Activated CD4-positive, alpha-beta T cell treated with anti-CD3 and anti-CD28 coated beads, Interleukin-2, Interleukin-6, amounts not matched to agents 100 ng/mL and 50 ng/mL, durations not matched to agents 16 hours and 8 hours (primary cell): Measurements from ENCODE around the gene PRKCB.

Experiments
- DNase-seq: peaks from one replicate; pipeline ENCODE4 v3.0.0-alpha.2; 2020

PRKCB gene

DNA sequence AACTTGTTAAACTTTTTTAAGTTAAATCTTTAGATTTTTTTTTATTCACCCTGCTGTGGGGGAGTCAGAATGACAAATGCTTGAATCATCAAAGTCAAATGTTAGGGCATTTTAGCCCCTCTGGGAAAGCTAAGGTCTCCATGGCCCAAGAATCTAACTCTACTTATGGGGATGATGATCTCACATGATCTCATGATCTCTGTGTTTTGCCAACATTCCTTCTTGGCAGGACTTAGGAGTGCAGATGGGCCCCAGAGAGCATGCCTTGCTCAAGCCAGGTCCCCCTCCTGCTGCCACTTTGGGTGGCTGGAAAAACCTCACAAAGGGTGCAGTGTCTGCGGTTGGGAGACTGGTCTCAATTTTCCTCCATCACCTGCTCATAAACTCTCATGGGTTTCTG lies 108.6 kb downstream of the PRKCB start:
- no peak for DNase-seq

DNA sequence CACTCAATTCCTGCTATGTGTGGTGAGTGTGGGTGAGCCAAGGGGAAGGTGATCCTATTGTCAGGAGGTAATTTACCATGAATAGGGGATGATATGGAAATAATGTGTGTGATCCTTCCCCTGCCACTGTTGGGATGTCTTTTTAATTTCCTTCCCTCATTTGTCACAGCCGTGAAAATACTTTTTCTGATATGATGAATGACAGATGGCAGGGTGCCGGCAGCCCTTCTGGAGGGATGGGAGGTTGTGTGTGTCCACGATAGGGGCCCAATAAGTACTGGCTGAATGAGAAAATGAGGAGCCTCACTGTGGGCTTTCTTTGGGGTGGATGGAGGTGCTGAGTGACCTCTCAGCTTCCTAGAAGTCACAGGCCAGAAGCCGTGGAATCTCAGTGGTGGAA lies 109.5 kb downstream of the PRKCB start:
- no peak for DNase-seq

DNA sequence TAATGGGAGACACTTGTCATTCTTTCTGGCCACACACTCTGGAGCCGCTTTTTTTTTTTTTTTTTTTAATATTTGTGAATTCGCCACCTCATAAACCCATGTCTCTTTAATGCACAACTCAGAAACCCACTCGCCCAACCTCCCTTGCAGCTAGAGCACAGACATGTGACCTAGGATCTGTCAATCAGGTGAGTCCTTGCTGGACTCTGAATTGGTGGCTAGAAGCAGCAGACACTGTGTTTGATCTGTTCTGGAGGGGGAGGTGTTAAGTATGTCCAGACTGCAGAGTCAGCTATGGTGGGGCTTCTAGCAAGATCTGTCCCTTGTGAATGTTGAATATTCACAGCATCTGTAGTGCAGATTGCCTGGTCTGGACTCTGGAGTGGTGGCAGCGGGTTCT lies 112.1 kb downstream of the PRKCB start:
- DNase-seq: no peak

DNA sequence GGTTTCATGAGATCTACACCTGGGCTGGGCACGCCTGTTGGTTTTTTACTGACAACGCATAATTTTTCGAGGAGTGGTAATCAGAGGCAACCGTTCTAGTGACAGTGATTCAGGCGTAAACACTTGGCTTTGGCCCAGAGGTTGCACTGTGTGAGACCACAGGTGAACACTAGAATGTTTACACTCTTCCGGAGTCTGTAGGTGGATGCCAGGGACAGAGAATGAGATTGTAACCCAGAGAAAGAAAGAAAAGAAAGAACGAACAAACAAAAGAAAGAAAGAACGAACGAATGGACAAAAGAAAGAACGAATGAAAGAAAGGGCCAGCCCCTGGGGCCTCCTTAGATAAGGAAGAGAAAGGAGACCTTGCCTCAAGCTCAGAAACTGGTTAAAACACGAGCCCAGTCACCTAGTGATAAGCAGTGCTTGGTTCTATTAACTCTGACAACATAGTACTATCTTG lies 113.2 kb downstream of the PRKCB start:
- peak; percentile 55 for DNase-seq

DNA sequence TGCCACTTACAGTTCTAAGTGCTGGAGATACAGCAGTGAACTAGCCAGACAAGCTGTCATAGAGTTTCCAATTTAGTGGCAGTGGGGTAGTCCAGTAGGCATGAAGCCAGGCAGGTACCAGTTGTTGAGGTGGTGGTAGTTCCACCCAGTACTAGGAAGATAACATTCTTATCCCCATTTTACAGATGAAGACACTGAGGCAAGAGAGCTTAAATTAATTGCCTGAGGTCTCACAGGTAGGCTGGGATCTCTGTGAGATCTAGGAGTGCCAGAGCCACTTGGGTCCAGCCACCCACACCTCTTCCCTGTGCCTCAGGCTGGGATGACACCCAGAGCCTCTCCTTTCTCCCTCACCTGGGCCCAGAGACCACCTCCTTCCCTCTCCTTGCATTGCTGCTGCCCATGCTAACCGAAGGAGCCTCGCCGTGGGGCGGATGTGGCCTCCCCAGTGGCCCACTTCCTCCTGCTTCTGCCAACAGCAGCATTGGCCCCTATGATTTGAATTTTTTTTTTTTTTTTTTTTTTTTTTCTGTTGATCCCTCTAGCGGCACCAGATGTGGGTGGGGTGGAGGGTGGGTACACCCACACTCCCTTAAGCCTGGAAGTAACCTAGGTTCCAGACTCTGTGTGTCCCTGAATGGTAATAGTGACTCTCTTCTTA lies 114.0 kb downstream of the PRKCB start:
- peak; percentile 74 for DNase-seq

DNA sequence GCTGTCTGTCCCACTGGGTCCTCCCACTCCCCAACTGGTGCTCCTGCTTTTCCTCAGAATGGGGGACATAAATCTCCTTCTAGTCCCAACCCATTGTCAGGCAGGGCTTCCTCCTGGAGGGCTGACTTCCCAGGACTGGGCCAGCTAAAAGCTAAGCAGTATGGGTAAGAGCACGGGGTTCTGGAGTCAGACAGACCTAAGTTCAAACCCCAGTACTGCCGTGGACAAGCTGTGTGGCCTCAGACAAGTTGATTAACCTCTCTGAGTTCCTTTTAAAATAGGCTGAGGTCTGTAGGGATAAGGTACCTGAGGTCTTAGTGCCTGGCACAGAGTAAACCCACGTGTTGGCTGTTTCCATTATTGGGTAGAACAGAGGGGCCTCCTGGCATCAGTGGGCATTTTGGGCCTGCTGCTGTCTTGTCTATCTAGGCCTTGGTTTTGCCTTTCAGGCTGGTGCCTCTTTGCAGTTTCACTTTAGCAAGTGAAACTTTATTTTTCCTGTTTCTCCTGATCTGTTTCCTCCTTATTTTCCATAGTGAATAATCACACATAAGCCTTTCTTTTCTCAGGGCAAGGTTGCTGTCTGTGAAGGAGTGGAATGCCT lies 114.6 kb downstream of the PRKCB start:
- no peak for DNase-seq

DNA sequence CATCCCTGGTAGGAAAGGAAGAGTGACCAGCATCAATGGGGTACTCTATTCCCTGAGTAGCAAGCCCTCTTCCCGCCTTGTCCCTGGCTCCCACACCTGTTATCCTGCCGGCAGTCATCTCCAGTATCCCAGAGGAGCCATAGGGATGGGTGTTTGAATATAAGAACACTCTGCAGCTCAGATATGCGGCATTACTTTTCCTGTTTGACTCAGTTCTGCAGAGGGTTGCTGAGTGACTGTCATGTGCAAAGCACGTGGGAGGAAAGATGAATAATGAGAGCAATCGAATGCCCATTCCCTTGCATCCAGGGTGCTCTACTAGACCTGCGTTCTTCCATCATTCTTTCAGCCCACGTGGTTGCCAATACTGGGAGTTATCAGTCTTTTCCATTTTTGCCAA lies 115.1 kb downstream of the PRKCB start:
- DNase-seq: peak; percentile 64

DNA sequence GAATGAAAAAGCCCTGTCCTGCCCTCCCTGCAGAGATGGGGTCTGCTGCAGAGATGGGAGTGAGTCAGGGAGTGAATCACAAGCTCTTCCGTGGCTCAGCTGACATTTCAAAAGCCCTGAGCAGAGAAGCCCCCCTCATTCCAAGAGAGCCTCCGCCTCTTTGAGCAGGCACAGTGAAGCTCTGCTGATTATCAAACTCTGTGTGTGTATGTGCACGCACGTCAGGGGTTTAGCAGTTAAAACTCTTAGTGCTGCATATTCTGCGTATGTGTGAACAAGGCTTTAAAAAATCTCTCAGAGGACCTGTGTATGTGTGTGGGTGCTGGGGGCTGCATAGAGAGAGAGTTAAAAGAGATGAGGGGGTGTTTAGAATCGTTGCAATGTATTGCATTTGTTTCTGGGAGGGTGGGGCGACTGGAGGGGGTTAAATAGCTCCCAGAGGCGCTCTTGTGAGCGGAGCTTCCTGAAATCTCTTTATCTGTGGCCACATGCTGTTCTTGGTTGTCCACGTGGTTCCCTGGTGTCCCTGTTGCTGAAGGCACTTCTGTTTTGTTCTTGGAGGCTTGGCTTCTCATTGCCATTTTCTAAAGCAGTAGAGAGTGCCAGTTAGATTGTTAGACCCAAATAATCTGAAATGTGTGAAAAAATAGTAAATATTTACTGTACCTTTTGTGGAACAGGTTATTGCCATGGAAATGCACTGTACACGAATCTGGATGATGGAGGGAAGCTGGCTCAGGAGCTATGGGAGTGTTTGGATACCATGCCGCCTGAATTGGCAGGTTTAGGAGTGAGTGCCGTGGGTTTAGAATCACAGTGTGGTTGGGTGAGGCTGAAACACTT lies 116.6 kb downstream of the PRKCB start:
- DNase-seq: no peak

DNA sequence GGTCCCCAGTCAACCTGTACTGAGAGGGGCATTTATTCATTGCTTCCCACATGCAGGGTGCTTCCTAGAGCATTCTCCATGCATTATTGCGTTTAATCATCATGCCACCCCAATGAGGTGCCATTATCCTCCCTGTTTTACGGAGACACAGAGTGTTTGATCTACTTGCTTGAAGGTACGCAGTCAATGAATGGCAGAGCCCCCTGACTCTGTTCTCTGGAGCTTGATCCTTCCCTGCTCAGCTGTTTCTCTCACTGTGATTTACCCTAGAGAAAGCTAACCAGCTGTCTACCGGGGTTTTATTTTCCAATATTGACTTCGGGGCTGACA lies 117.2 kb downstream of the PRKCB start:
- DNase-seq: no peak

DNA sequence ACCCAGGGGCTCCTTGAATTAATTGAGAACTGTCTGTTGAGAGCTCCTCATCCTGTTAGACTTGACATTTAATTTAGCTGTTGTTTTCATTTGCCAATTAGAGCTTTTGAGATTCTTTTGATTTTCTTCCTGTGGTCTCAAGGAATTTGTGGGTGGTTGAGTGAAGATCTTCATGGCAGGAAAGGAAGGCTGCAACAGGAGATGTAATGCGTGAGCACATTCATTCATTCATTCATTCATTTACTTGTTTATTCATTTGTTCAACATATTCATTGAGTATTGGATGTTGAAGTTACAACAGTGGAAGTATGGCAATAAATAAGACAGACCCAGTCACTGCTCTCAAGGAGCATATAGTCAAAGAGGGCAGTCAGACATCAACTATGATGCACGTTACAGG lies 117.7 kb downstream of the PRKCB start:
- no peak for DNase-seq

DNA sequence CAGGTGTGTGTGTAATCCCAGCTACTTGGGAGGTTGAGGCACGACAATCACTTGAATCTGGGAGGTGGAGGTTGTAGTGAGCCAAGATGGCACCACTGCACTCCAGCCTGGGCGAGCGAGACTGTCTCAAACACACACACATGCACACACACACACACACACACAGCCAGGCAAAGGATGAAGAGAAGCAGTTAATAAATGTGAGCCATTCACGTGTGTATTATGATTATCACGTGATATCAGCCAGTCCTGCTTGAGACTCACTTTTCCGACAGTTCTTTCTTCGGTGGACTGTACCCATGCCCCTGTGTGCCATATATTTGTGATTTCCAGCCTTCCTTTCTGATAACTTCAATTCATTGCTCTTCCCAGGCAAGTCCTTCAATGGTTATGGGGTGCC lies 119.3 kb downstream of the PRKCB start:
- DNase-seq: no peak

DNA sequence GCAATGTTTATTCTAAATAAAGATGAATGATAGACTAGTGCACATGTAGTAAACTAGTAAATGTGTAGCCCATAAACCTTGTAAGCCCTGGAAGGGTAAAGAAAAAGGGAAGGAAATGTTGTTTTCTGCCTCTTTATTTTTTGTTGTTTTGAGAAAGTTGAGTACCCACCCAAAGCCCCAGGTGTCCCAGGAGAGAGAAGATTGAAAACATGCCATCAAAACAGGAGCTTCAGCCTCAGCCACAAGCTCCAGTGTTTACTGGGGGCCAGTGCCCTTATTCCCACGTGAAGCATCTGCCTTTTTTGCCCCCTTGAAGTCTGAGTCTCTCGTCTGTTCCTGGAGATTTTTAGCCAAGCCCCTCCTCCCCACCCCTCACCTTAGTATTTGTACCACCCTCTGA lies 121.5 kb downstream of the PRKCB start:
- no peak for DNase-seq

DNA sequence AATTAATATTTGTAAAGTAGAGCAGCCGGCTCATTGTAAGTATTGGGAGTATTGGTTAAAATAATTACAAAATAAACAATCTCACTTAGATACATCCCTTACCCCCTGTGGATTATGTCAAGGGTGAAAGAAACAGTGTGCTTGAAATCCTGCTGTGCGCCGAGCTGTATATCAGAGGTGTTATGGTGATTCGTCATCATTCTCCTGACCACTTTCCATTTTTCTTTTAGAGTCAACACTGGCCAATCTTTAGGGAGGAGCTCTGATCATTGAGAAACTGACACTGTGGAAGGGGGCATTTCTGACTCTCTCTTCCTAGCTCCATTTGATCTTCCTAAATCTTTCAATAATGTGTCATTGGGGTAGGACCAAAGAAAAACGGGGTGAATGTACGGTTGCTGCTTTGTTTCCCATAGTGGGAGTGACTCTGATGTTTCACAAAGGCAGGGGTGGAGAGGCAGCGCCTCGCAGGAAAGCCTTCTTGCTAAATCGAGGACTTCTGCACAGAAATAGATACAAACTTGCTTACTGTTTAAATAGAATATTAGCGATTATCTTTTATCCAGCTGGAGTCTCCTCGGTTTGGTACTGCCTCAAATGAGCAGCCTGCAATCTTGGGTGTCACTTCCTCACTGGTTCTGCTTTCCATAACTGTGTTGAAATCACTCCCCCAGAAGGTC lies 123.4 kb downstream of the PRKCB start:
- DNase-seq: no peak

DNA sequence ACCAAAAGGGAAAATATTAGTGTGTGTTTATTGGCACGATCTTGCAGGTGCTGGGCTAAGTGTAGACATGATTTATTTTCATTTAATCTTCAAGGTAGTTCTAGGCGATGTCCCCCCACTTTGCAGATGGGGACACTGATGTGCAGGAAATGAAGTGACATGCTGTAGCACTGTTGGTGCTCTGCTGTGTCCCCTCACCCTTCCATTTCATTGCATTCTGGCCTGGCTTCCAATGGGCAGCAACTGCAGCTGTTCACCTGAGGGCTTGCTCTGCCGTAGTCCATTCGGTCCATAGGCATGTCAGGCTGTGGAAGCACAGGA lies 123.9 kb downstream of the PRKCB start:
- no peak for DNase-seq

DNA sequence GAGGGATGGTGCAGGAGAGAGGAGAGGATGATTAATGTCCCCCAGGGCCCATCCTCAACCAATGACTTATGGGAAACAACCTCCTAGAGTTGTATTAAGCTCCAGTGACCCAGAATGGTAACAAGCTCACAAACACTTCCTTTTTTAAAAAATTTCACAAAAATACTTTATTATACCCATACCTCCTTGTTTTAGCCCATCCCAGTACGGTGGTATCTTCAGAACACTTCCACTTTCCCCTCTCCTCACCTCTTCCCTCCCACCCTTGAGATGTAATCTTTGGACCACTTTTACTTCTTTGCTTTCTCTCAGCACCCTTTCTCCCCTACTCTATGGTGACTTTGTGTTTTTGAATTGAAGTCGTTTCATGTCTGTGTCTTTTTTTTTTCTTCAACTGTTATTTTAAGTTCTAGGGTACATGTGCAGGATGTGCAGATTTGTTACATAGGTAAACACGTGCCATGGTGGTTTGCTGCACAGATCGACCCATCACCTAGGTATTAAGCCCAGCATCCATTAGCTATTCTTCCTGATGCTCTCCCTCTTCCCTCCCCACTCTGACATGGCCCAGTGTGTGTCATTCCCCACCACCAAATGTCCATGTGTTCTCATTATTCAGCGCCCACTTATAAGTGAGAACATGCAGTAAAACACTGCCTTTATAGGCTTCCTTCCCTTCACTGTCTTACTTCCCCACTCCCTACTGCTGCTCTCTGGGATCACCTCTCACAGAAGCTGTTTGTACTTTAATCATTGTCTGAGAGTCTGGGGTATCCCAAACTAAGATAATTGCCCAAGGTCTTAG lies 124.5 kb downstream of the PRKCB start:
- no peak for DNase-seq

DNA sequence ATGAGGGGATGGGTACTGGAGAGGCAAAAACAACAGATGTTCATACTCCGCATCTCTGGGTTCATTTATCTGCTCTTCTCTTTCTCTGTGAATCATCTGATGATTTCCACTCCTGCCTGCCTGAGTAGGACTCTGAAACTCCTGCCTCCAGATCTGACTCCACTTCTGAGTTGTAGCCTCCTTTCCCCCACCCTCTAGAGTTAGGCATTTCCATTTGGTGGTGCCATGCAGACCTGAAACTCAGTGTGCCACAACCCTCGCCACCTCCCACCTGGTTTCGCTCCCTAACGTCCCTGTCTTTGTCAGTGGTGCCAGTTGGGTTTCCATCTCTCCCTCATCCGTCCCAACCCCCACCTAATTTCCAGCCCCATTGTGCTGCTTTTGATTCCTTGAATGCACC lies 126.2 kb downstream of the PRKCB start:
- DNase-seq: peak; percentile 74

DNA sequence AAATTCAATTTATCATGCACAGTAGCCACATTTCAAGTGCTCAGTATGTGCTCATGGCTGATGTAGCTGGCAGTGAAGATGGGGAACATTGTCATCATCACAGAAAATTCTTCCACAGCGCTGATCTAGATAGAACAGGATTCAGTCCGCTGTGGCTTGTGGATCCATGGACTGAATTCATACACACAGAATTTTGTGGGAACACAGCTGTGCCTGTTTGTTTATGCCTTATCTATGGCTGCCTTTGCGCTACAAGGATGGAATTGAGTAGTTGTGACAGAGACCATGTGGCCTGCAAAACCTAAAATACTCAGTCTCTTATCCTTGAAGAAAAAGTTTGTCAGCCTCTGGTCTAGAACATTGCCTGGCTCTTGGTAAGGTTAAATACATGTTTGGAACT lies 128.4 kb downstream of the PRKCB start:
- no peak for DNase-seq

DNA sequence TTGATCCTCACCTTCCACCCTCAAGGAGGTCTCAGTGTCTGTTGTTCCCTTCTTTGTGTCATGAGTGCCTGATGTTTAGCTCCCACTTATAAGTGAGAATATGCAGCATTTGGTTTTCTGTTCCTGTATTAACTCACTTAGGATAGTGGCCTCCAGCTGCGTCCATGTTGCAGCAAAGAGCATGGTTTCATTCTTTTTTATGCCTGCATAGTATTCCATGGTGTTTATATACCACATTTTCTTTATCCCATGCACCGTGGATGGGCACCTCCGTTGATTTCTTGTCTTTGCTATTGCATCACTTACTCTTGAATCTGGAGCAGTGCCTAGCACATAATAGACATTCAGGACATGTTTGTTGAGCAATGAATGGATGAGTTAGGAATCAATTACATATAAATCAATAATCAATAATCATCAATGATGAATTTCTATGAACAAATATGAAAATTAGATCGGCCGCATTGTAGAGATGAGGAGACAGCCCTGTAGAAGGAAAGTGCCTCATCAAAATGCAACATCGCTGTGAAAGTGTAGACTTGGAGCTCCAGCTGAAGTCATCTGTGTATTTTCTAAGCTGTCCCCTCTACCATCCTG lies 129.5 kb downstream of the PRKCB start:
- no peak for DNase-seq

DNA sequence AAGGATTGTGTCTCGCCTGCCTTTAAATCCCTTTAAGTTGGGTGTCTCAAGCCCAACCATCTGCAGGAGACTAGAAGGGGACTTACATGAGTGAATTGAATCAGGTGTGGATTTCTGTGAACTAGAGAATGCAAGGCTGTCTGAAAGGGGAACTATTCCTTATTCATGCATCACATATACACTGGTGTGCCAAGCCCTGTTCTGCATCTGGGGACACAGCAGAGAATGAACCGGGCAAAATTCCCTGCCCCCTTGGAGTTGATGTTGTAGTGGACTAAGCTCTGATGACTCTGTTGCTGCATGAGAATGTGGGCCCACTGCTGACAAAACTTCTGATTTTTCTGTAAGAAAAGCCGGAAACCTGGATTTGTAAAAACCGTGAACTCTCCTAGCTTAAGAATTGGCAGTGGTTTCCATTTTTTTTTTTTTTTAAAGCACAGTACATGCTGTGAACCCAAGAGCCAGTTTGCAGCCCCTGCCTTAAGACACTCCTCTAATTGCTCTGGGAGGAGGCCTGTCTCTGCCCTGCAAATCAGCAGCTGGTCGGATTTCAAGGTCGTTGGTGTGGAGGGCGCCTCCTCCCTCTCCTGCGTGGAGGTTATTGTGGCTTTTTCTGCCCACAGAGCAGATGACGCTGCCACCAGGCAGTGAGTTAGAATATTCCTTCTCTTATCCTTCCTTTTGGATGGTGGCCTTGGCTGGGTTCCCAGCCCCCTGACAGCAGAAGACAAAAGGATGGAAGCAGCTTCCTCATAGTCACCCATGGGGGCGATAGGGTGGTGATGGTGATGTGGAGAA lies 131.0 kb downstream of the PRKCB start:
- DNase-seq: no peak

DNA sequence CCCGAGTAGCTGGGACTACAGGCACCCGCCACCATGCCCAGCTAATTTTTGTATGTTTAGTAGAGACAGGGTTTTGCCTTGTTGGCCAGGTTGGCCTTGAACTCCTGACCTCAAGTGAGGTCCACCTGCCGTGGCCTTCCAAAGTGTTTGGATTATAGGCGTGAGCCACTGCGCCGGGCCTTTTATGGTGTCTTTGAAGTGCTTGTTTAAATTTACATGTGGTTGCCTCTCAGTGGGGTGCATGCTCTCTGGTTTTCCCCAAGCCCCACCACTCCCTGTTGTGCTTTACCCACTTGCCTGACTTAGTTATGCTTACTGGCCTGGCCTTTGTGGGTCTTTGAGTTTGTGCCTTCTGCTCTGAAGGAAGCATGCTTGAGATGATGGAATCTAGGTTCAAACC lies 132.0 kb downstream of the PRKCB start:
- DNase-seq: no peak

DNA sequence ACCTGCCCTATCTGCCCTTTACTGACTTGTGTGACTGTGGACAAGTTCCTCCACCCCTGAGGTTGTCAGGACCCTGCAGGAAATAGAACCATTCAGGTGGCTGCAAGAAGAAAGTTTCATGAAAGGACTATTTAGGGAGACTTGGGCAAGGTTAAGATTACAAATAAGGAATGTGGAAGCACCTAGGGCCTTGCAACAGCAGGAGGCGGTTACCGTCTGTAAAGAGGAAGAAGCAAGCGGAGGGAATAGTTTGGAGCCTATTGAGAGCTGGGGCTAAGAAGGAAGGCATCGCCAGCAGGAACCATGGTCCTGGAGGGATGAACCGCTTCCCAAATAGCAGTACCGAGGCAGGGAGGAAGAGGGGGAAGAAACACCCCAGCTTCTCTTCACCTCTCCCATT lies 132.4 kb downstream of the PRKCB start:
- DNase-seq: no peak
